ENCODE measurements around the gene NOM1. TPM values are rescaled to one million over a fixed set of nuclear protein-coding genes. Genes with fewer than 3 reads are reported as not detected.

Gene NOM1
- polyA plus RNA-seq, 1 experiment, result 10.4 TPM

- ChIA-PET POLR2A (no interaction called here), CTCF (interaction anchor here (0.7 to 7.4 kb wide), 19 partner anchors 9 to 1216 kb away, joined by 3 to 67 read pairs (median 4); no protein-coding TSS in a partner anchor)
- peak; percentile 33; the same call in 1 of the 2 replicates for TF ChIP-seq CTCF (IDR thresholded peaks at IDR 0.05; ENCODE audit: low read depth, low read length)
- H3K27ac ChIP-seq (ENCODE audit: low read depth, low read length), result no peak overlapping the region
- H3K4me3 ChIP-seq (ENCODE audit: low read depth, low read length), result no peak overlapping the region
- H3K9me3 ChIP-seq (ENCODE audit: control insufficient read depth, insufficient read depth, low read length), result no peaks in the 10 kb centered on the region
- no peak for DNase-seq (ENCODE audit: low read depth, low spot score)
- no peaks in the 10 kb centered on the region for H3K27me3 ChIP-seq (ENCODE audit: control insufficient read depth, insufficient read depth, low read length)
Measured at GRCh38 chr7:156969972-156970420, 20.5 kb downstream of the NOM1 start.

GRCh38 chr7:156975620-156976019 lies 26.1 kb downstream of the NOM1 start:
- Histone ChIP-seq H3K27me3 (ENCODE audit: control insufficient read depth, insufficient read depth, low read length) (no peaks in the 10 kb centered on the region), H3K4me3 (ENCODE audit: low read depth, low read length) (no peak overlapping the region), H3K27ac (ENCODE audit: low read depth, low read length) (no peak overlapping the region), H3K9me3 (ENCODE audit: control insufficient read depth, insufficient read depth, low read length) (peaks cover 3% of the 10 kb centered on the region; the same call in 1 of the 2 replicates)
- no peak for DNase-seq (ENCODE audit: low read depth, low spot score)
- ChIA-PET CTCF (no interaction called here), POLR2A (no interaction called here)
- no peak for TF ChIP-seq CTCF (IDR thresholded peaks at IDR 0.05; ENCODE audit: low read depth, low read length)

- DNase-seq (ENCODE audit: low read depth, low spot score), result no peak
- ChIA-PET CTCF (interaction anchor here (2.9 to 4.2 kb wide), 2 partner anchors 9 to 294 kb away, joined by 10 to 22 read pairs; no protein-coding TSS in a partner anchor), POLR2A (interaction anchor here (0.8 kb wide), 1 partner anchor 1169 kb away, joined by 21 read pairs; no protein-coding TSS in a partner anchor)
- Histone ChIP-seq H3K9me3 (ENCODE audit: control insufficient read depth, insufficient read depth, low read length) (peaks cover 3% of the 10 kb centered on the region; the same call in 1 of the 2 replicates), H3K4me3 (ENCODE audit: low read depth, low read length) (no peak overlapping the region), H3K27ac (ENCODE audit: low read depth, low read length) (no peak overlapping the region), H3K27me3 (ENCODE audit: control insufficient read depth, insufficient read depth, low read length) (no peaks in the 10 kb centered on the region)
- no peak for TF ChIP-seq CTCF (IDR thresholded peaks at IDR 0.05; ENCODE audit: low read depth, low read length)
Measured at GRCh38 chr7:156979007-156979606, 29.6 kb downstream of the NOM1 start.

- H3K4me3 ChIP-seq (ENCODE audit: low read depth, low read length), result no peak overlapping the region
- POLR2A ChIA-PET, result interaction anchor here (0.8 kb wide), 1 partner anchor 1169 kb away, joined by 21 read pairs; no protein-coding TSS in a partner anchor
- no peak for TF ChIP-seq CTCF (IDR thresholded peaks at IDR 0.05; ENCODE audit: low read depth, low read length)
- H3K9me3 ChIP-seq (ENCODE audit: control insufficient read depth, insufficient read depth, low read length), result peaks cover 3% of the 10 kb centered on the region; the same call in 1 of the 2 replicates
- H3K27me3 ChIP-seq (ENCODE audit: control insufficient read depth, insufficient read depth, low read length), result no peaks in the 10 kb centered on the region
- CTCF ChIA-PET, result interaction anchor here (1.4 to 4.2 kb wide), 3 partner anchors 10 to 293 kb away, joined by 4 to 22 read pairs (median 10); partner anchors contain the start of gene NOM1
- H3K27ac ChIP-seq (ENCODE audit: low read depth, low read length), result no peak overlapping the region
- no peak for DNase-seq (ENCODE audit: low read depth, low spot score)
Measured at GRCh38 chr7:156979711-156980110, 30.2 kb downstream of the NOM1 start.
